HL-60 (cell line): ENCODE results near the gene UBAC2.

Experiments
- DNase-seq, 2 experiments: peaks; one replicate each; pipeline ENCODE4 v3.0.0-alpha.2; 2010 to 2020; ENCODE audit warnings: low read depth in 1 of 2, low spot score in 1 of 2
- H3K27ac ChIP-seq: fragments of 250-450 bp; sonication (Bioruptor Pico); replicated peaks from 2 replicates; pipeline ENCODE4 v1.5.1; 2020; ENCODE audit warnings: mild to moderate bottlenecking, moderate library complexity
- H3K27me3 ChIP-seq: fragments of 250-450 bp; sonication (Bioruptor Pico); 2 replicates; pipeline ENCODE4 v1.5.1; 2021; ENCODE audit warnings: mild to moderate bottlenecking, moderate library complexity; ENCODE audit not compliant: insufficient read depth, poor library complexity, severe bottlenecking
- H3K4me3 ChIP-seq: replicated peaks from 2 replicates; pipeline ENCODE4 v1.5.1; 2011; ENCODE audit warnings: mild to moderate bottlenecking, control low read depth, low read length; ENCODE audit not compliant: insufficient read depth
- CTCF ChIP-seq: IDR thresholded peaks from one replicate; pipeline ENCODE4 v1.5.1; 2011; ENCODE audit warnings: low read length, control low read depth, inconsistent platforms; ENCODE audit not compliant: insufficient read depth
- GABPA ChIP-seq: IDR thresholded peaks from 2 replicates; pipeline ENCODE4 v1.6.1; 2012; ENCODE audit warnings: low read depth
- POLR2AphosphoS5 ChIP-seq: IDR thresholded peaks from 2 replicates; pipeline ENCODE4 v1.6.1; 2012; ENCODE audit warnings: low read depth
- REST ChIP-seq: IDR thresholded peaks from 2 replicates; pipeline ENCODE4 v1.6.1; 2012; ENCODE audit warnings: low read depth; ENCODE audit not compliant: insufficient replicate concordance
- SPI1 ChIP-seq: IDR thresholded peaks from 2 replicates; pipeline ENCODE4 v1.6.1; 2012; ENCODE audit warnings: low read depth, mild to moderate bottlenecking, borderline replicate concordance

Gene UBAC2

GRCh38 chr13:99261059-99261458 is 60.4 kb downstream of the UBAC2 start:
- DNase-seq = no peak
- Histone ChIP-seq H3K4me3 (no peak overlapping the region), H3K27me3 (no peaks in the 10 kb centered on the region), H3K27ac (no peak overlapping the region)
- no peak for TF ChIP-seq CTCF

GRCh38 chr13:99263126-99263785 is 62.6 kb downstream of the UBAC2 start:
- no peaks in the 10 kb centered on the region for H3K27me3 ChIP-seq
- no peak for DNase-seq
- no peak overlapping the region for H3K4me3 ChIP-seq
- H3K27ac ChIP-seq = no peak overlapping the region
- no peak for TF ChIP-seq POLR2AphosphoS5
- no peak for TF ChIP-seq SPI1
- no peak for TF ChIP-seq REST
- TF ChIP-seq GABPA = no peak
- no peak for TF ChIP-seq CTCF

GRCh38 chr13:99264051-99264450 is 63.4 kb downstream of the UBAC2 start:
- no peak overlapping the region for H3K27ac ChIP-seq
- H3K27me3 ChIP-seq = no peaks in the 10 kb centered on the region
- DNase-seq = peak; percentile 37 to 73
- H3K4me3 ChIP-seq = no peak overlapping the region
- TF ChIP-seq REST (no peak), GABPA (peak; percentile 59), SPI1 (peak; percentile 37; the same call in 1 of the 2 replicates), POLR2AphosphoS5 (no peak), CTCF (no peak)

- H3K27ac ChIP-seq = no peak overlapping the region
- no peak for DNase-seq
- TF ChIP-seq SPI1 (no peak), REST (no peak), POLR2AphosphoS5 (no peak), GABPA (no peak), CTCF (no peak)
Measured at GRCh38 chr13:99265162-99265800, 64.6 kb downstream of the UBAC2 start.

More at GRCh38 chr13:99265162-99265800, 64.6 kb downstream of the UBAC2 start:
- Histone ChIP-seq H3K4me3 (no peak overlapping the region), H3K27me3 (no peaks in the 10 kb centered on the region)
